ENCODE data around the gene SPATA6L. TPM values are rescaled to one million over a fixed set of nuclear protein-coding genes. Genes with fewer than 3 reads are reported as not detected.

The SPATA6L gene
- total and polyA plus RNA-seq, 2 experiments from 2014 or later, result 1.7 to 1.9 TPM

DNA sequence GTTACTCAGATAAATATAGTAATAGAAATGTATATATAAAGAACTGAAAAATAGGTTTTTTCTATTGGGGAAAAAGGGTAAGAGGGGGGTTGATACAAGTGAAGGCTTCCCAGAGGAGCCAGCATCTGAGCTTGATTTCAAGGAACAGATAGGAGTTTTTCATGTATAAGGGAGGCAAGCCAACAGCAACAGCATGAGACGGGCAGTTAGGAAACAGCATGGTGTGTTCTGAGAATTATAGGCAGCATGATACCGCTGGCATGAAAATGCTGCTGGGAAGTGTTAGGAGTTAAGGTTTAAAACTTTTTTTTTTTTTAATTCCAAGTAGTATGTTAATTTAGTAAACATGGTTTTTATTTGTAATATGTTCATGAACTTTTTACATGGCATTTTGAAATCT, 22.7 kb upstream of the SPATA6L start:
- no peaks in the 10 kb centered on the region for H3K9me3 Mint-ChIP-seq
- H3K36me3 ChIP-seq (ENCODE audit: insufficient read depth), result peaks cover 4% of the 10 kb centered on the region; the same call in 1 of the 2 replicates
- H3K27ac ChIP-seq (ENCODE audit: low read depth), result no peak overlapping the region
- H3K4me1 ChIP-seq (ENCODE audit: insufficient read depth), result peaks cover 4% of the 10 kb centered on the region; the same call in 1 of the 2 replicates
- H2AFZ ChIP-seq, result no peak overlapping the region
- no peak for DNase-seq (ENCODE audit: low spot score)
- H3K79me2 ChIP-seq (replicated peaks; ENCODE audit: insufficient read depth), result peaks cover 40% of the 10 kb centered on the region
- H3K27me3 Mint-ChIP-seq (ENCODE audit: insufficient read depth, low read depth, poor library complexity), result peaks cover 2% of the 10 kb centered on the region
- no peaks in the 10 kb centered on the region for H3K9me2 ChIP-seq (ENCODE audit: insufficient read depth)
- no peak overlapping the region for H3K27ac Mint-ChIP-seq
- no peaks in the 10 kb centered on the region for H3F3A ChIP-seq (replicated peaks; ENCODE audit: low read depth)
- H3K27me3 ChIP-seq (ENCODE audit: insufficient read depth), result no peaks in the 10 kb centered on the region
- H3K4me1 Mint-ChIP-seq, result peaks cover 2% of the 10 kb centered on the region; the same call in 2 of the 3 replicates
- H3K36me3 Mint-ChIP-seq (ENCODE audit: low read depth), result peaks cover 24% of the 10 kb centered on the region; the same call in 2 of the 3 replicates
- no peak overlapping the region for H3K4me3 ChIP-seq
- peaks cover 14% of the 10 kb centered on the region for H4K20me1 ChIP-seq (replicated peaks; ENCODE audit: insufficient read depth)
- no peak overlapping the region for H3K4me3 Mint-ChIP-seq
- H3K4me2 ChIP-seq, result no peak overlapping the region
- no peak for ATAC-seq
- TF ChIP-seq CREB1 (CRISPR knock-in tag; IDR thresholded peaks at IDR 0.05; ENCODE audit: low read depth) (no peak), NANOG (IDR thresholded peaks at IDR 0.05; ENCODE audit: borderline replicate concordance) (no peak), POLR2AphosphoS5 (IDR thresholded peaks at IDR 0.05; ENCODE audit: low read depth) (no peak), ZNF331 (CRISPR knock-in tag; IDR thresholded peaks at IDR 0.05; ENCODE audit: low read depth) (no peak), ZNF114 (CRISPR knock-in tag; IDR thresholded peaks at IDR 0.05) (no peak), STAT1 (IDR thresholded peaks at IDR 0.05; ENCODE audit: unreplicated experiment) (no peak)
- TF ChIP-seq, protein P1, sequence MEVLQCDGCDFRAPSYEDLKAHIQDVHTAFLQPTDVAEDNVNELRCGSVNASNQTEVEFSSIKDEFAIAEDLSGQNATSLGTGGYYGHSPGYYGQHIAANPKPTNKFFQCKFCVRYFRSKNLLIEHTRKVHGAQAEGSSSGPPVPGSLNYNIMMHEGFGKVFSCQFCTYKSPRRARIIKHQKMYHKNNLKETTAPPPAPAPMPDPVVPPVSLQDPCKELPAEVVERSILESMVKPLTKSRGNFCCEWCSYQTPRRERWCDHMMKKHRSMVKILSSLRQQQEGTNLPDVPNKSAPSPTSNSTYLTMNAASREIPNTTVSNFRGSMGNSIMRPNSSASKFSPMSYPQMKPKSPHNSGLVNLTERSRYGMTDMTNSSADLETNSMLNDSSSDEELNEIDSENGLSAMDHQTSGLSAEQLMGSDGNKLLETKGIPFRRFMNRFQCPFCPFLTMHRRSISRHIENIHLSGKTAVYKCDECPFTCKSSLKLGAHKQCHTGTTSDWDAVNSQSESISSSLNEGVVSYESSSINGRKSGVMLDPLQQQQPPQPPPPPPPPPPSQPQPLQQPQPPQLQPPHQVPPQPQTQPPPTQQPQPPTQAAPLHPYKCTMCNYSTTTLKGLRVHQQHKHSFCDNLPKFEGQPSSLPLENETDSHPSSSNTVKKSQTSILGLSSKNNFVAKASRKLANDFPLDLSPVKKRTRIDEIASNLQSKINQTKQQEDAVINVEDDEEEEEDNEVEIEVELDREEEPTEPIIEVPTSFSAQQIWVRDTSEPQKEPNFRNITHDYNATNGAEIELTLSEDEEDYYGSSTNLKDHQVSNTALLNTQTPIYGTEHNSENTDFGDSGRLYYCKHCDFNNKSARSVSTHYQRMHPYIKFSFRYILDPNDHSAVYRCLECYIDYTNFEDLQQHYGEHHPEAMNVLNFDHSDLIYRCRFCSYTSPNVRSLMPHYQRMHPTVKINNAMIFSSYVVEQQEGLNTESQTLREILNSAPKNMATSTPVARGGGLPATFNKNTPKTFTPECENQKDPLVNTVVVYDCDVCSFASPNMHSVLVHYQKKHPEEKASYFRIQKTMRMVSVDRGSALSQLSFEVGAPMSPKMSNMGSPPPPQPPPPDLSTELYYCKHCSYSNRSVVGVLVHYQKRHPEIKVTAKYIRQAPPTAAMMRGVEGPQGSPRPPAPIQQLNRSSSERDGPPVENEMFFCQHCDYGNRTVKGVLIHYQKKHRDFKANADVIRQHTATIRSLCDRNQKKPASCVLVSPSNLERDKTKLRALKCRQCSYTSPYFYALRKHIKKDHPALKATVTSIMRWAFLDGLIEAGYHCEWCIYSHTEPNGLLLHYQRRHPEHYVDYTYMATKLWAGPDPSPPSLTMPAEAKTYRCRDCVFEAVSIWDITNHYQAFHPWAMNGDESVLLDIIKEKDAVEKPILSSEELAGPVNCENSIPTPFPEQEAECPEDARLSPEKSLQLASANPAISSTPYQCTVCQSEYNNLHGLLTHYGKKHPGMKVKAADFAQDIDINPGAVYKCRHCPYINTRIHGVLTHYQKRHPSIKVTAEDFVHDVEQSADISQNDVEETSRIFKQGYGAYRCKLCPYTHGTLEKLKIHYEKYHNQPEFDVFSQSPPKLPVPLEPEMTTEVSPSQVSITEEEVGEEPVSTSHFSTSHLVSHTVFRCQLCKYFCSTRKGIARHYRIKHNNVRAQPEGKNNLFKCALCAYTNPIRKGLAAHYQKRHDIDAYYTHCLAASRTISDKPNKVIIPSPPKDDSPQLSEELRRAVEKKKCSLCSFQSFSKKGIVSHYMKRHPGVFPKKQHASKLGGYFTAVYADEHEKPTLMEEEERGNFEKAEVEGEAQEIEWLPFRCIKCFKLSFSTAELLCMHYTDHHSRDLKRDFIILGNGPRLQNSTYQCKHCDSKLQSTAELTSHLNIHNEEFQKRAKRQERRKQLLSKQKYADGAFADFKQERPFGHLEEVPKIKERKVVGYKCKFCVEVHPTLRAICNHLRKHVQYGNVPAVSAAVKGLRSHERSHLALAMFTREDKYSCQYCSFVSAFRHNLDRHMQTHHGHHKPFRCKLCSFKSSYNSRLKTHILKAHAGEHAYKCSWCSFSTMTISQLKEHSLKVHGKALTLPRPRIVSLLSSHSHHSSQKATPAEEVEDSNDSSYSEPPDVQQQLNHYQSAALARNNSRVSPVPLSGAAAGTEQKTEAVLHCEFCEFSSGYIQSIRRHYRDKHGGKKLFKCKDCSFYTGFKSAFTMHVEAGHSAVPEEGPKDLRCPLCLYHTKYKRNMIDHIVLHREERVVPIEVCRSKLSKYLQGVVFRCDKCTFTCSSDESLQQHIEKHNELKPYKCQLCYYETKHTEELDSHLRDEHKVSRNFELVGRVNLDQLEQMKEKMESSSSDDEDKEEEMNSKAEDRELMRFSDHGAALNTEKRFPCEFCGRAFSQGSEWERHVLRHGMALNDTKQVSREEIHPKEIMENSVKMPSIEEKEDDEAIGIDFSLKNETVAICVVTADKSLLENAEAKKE (CRISPR knock-in tag; IDR thresholded peaks at IDR 0.05), result no peak
- TF ChIP-seq, protein P2, sequence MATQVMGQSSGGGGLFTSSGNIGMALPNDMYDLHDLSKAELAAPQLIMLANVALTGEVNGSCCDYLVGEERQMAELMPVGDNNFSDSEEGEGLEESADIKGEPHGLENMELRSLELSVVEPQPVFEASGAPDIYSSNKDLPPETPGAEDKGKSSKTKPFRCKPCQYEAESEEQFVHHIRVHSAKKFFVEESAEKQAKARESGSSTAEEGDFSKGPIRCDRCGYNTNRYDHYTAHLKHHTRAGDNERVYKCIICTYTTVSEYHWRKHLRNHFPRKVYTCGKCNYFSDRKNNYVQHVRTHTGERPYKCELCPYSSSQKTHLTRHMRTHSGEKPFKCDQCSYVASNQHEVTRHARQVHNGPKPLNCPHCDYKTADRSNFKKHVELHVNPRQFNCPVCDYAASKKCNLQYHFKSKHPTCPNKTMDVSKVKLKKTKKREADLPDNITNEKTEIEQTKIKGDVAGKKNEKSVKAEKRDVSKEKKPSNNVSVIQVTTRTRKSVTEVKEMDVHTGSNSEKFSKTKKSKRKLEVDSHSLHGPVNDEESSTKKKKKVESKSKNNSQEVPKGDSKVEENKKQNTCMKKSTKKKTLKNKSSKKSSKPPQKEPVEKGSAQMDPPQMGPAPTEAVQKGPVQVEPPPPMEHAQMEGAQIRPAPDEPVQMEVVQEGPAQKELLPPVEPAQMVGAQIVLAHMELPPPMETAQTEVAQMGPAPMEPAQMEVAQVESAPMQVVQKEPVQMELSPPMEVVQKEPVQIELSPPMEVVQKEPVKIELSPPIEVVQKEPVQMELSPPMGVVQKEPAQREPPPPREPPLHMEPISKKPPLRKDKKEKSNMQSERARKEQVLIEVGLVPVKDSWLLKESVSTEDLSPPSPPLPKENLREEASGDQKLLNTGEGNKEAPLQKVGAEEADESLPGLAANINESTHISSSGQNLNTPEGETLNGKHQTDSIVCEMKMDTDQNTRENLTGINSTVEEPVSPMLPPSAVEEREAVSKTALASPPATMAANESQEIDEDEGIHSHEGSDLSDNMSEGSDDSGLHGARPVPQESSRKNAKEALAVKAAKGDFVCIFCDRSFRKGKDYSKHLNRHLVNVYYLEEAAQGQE (IDR thresholded peaks at IDR 0.05; ENCODE audit: unreplicated experiment), result no peak
